ENCODE measurements around the gene RBMS3. TPM values are rescaled to one million over a fixed set of nuclear protein-coding genes. Genes with fewer than 3 reads are reported as not detected.

The RBMS3 gene
- total and polyA plus RNA-seq, 2 of the 8 experiments (the other 6 are each of a cell fraction or from before 2014, with no cell fraction given) = 3.7 to 6.9 TPM

DNA sequence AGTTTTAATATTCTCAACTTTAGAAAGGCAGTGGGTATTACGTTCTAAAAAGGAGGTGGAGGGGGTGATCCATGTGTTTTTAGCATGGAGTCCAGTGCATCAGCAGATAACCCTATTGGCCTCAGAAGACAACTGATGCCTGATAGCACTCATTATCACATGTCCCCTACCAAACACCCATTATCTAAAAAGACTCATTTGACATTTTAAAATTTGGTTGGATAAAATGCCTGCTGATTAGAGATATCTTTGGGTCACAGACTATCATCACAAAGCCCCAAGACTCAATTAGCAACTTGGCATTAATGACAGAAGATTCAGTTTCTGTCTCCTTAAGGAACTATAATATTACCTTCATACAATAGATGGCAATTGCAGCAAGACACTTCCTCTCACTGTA lies 589.3 kb downstream of the RBMS3 start (continued):
- TF ChIP-seq, protein P1, sequence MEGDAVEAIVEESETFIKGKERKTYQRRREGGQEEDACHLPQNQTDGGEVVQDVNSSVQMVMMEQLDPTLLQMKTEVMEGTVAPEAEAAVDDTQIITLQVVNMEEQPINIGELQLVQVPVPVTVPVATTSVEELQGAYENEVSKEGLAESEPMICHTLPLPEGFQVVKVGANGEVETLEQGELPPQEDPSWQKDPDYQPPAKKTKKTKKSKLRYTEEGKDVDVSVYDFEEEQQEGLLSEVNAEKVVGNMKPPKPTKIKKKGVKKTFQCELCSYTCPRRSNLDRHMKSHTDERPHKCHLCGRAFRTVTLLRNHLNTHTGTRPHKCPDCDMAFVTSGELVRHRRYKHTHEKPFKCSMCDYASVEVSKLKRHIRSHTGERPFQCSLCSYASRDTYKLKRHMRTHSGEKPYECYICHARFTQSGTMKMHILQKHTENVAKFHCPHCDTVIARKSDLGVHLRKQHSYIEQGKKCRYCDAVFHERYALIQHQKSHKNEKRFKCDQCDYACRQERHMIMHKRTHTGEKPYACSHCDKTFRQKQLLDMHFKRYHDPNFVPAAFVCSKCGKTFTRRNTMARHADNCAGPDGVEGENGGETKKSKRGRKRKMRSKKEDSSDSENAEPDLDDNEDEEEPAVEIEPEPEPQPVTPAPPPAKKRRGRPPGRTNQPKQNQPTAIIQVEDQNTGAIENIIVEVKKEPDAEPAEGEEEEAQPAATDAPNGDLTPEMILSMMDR (IDR thresholded peaks at IDR 0.05; ENCODE audit: control extremely low read depth in 1 of 3, insufficient read depth in 1 of 3, low read depth in 1 of 3, low read length in 3 of 3) = no peak
